ENCODE data around the gene COG3.

- TF ChIP-seq, protein P1, sequence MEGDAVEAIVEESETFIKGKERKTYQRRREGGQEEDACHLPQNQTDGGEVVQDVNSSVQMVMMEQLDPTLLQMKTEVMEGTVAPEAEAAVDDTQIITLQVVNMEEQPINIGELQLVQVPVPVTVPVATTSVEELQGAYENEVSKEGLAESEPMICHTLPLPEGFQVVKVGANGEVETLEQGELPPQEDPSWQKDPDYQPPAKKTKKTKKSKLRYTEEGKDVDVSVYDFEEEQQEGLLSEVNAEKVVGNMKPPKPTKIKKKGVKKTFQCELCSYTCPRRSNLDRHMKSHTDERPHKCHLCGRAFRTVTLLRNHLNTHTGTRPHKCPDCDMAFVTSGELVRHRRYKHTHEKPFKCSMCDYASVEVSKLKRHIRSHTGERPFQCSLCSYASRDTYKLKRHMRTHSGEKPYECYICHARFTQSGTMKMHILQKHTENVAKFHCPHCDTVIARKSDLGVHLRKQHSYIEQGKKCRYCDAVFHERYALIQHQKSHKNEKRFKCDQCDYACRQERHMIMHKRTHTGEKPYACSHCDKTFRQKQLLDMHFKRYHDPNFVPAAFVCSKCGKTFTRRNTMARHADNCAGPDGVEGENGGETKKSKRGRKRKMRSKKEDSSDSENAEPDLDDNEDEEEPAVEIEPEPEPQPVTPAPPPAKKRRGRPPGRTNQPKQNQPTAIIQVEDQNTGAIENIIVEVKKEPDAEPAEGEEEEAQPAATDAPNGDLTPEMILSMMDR (conservative IDR thresholded peaks at IDR 0.05): no peak
- TF ChIP-seq ZFX (IDR thresholded peaks at IDR 0.05): no peak
Measured at GRCh38 chr13:45554604-45555109, 89.9 kb downstream of the COG3 start.

All from C4-2B (cell line).